Coronary artery (tissue), 2 donors: ENCODE results near the gene CYP1A1.
A peak's percentile ranks its signal among the peaks of the same experiment; 100 is the strongest.

Experiments
- DNase-seq: peaks from one replicate; pipeline ENCODE4 v3.0.0-alpha.2; 2017; ENCODE audit warnings: low spot score
- H3K27ac ChIP-seq, 2 donors: fragments of 200-600 bp; sonication (generic); one replicate each; pipeline ENCODE4 v1.5.1; 2016 to 2019
- H3K4me3 ChIP-seq: fragments of 200-600 bp; sonication (generic); 2 replicates; pipeline ENCODE4 v1.5.1; 2016; ENCODE audit warnings: mild to moderate bottlenecking, moderate library complexity
- CTCF ChIP-seq: fragments of 200-600 bp; sonication (generic); IDR thresholded peaks from one replicate; pipeline ENCODE4 v1.5.1; 2019; ENCODE audit warnings: antibody characterized with exemption

CYP1A1 gene

GRCh38 chr15:74725845-74726773, 781 bp upstream of the CYP1A1 start:
- Histone ChIP-seq H3K27ac (peak overlapping the region in 1 of 2 donors; percentile 15), H3K4me3 (peak overlapping the region; percentile 81)
- no peak for TF ChIP-seq CTCF
- DNase-seq = no peak

GRCh38 chr15:74724570-74725224, 631 bp downstream of the CYP1A1 start:
- peak; percentile 56 for DNase-seq
- H3K27ac ChIP-seq = no peak overlapping the region
- no peak for TF ChIP-seq CTCF

GRCh38 chr15:74723754-74724334, 1.5 kb downstream of the CYP1A1 start:
- H3K4me3 ChIP-seq = no peak overlapping the region
- peak; percentile 31 for DNase-seq
- no peak for TF ChIP-seq CTCF
- H3K27ac ChIP-seq = no peak overlapping the region

More at GRCh38 chr15:74724570-74725224, 631 bp downstream of the CYP1A1 start:
- H3K4me3 ChIP-seq = no peak overlapping the region

- Histone ChIP-seq H3K27ac (no peak overlapping the region), H3K4me3 (no peak overlapping the region)
- TF ChIP-seq CTCF = no peak
- DNase-seq = no peak
Measured at GRCh38 chr15:74723187-74723586, 2.1 kb downstream of the CYP1A1 start.

GRCh38 chr15:74722591-74722990, 2.7 kb downstream of the CYP1A1 start:
- DNase-seq = no peak
- Histone ChIP-seq H3K27ac (no peak overlapping the region), H3K4me3 (no peak overlapping the region)
- TF ChIP-seq CTCF = no peak

DNA sequence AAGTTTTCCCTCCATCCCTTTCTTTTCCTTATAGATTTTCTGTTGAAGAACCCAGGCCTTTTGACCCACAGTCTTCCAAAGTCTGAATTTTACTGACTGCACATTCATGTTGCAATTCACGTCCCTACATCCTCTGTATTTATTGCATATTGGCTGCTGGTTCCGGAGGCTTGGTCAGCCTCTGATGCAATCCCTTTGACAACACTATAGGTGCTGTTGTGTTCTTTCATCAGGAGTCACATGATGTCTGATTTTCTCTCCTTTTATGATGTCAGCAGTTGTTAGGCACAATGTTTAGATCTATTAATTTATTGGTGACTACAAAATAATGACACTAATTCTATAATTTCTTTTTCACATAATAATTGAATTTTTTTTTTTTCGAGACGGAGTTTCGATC, 8.7 kb downstream of the CYP1A1 start:
- no peak for TF ChIP-seq CTCF
- H3K27ac ChIP-seq = no peak overlapping the region
- no peak overlapping the region for H3K4me3 ChIP-seq
- DNase-seq = no peak
